ENCODE measurements around the gene ZNF407. TPM values are rescaled to one million over a fixed set of nuclear protein-coding genes. Genes with fewer than 3 reads are reported as not detected.

The ZNF407 gene
- total and polyA plus RNA-seq, 12 donors = 2.5 to 20.2 (median 8.4) TPM

GRCh38 chr18:74857901-74858300, 260.2 kb downstream of the ZNF407 start:
- no peaks in the 10 kb centered on the region for H3K4me1 ChIP-seq (replicated peaks in 1 of 2)
- no peaks in the 10 kb centered on the region for H3K36me3 ChIP-seq (replicated peaks in 1 of 2)
- WGBS, 4 donors = 89 to 100% (median 98%) methylated on average over 1 of the region's 1 CpG
- no peak for TF ChIP-seq CTCF (IDR thresholded peaks at IDR 0.05)
- TF ChIP-seq POLR2A (IDR thresholded peaks at IDR 0.05) = no peak
- DNase-seq = no peak
- no peaks in the 10 kb centered on the region for H3K27me3 ChIP-seq
- H3K4me3 ChIP-seq = no peak overlapping the region
- H3K9me3 ChIP-seq (replicated peaks in 1 of 3) = no peaks in the 10 kb centered on the region
- intact Hi-C loops (cut with DNase I) = no loop called here
- H3K27ac ChIP-seq = no peak overlapping the region

- Histone ChIP-seq H3K9me3 (replicated peaks in 1 of 3) (no peaks in the 10 kb centered on the region), H3K4me3 (no peak overlapping the region), H3K36me3 (replicated peaks in 1 of 2) (no peaks in the 10 kb centered on the region), H3K27me3 (no peaks in the 10 kb centered on the region), H3K4me1 (replicated peaks in 1 of 2) (no peaks in the 10 kb centered on the region), H3K27ac (no peak overlapping the region)
- no peak for DNase-seq
- WGBS, 4 donors = 76 to 82% (median 79%) methylated on average over 4 of the region's 4 CpGs
- TF ChIP-seq CTCF (IDR thresholded peaks at IDR 0.05) (no peak), POLR2A (IDR thresholded peaks at IDR 0.05) (no peak)
- intact Hi-C loops (cut with DNase I) = no loop called here
Measured at GRCh38 chr18:74861154-74861553, 263.5 kb downstream of the ZNF407 start.

GRCh38 chr18:74862094-74862493, 264.4 kb downstream of the ZNF407 start:
- WGBS, 4 donors = 91 to 96% (median 92%) methylated on average over 4 of the region's 4 CpGs
- Histone ChIP-seq H3K36me3 (replicated peaks in 1 of 2) (no peaks in the 10 kb centered on the region), H3K27ac (no peak overlapping the region), H3K4me3 (no peak overlapping the region), H3K4me1 (replicated peaks in 1 of 2) (no peaks in the 10 kb centered on the region), H3K9me3 (replicated peaks in 1 of 3) (no peaks in the 10 kb centered on the region), H3K27me3 (no peaks in the 10 kb centered on the region)
- DNase-seq = no peak
- intact Hi-C loops (cut with DNase I) = no loop called here
- TF ChIP-seq POLR2A (IDR thresholded peaks at IDR 0.05) = no peak

- WGBS, 4 donors = 96 to 99% (median 98%) methylated on average over 3 of the region's 3 CpGs
- intact Hi-C loops (cut with DNase I) = no loop called here
- Histone ChIP-seq H3K4me1 (replicated peaks in 1 of 2) (no peaks in the 10 kb centered on the region), H3K4me3 (no peak overlapping the region), H3K27me3 (no peaks in the 10 kb centered on the region), H3K9me3 (replicated peaks in 1 of 3) (no peaks in the 10 kb centered on the region), H3K36me3 (replicated peaks in 1 of 2) (no peaks in the 10 kb centered on the region), H3K27ac (no peak overlapping the region)
- TF ChIP-seq POLR2A (IDR thresholded peaks at IDR 0.05) (no peak), CTCF (IDR thresholded peaks at IDR 0.05) (no peak)
- no peak for DNase-seq
Measured at GRCh38 chr18:74866577-74866976, 268.9 kb downstream of the ZNF407 start.

- Histone ChIP-seq H3K4me1 (replicated peaks in 1 of 2) (no peaks in the 10 kb centered on the region), H3K36me3 (replicated peaks in 1 of 2) (no peaks in the 10 kb centered on the region), H3K9me3 (replicated peaks in 1 of 3) (no peaks in the 10 kb centered on the region), H3K4me3 (no peak overlapping the region), H3K27ac (no peak overlapping the region), H3K27me3 (no peaks in the 10 kb centered on the region)
- TF ChIP-seq POLR2A (IDR thresholded peaks at IDR 0.05) (no peak), CTCF (IDR thresholded peaks at IDR 0.05) (no peak)
- intact Hi-C loops (cut with DNase I) = no loop called here
- WGBS, 4 donors = 90 to 95% (median 93%) methylated on average over 4 of the region's 4 CpGs
- no peak for DNase-seq
Measured at GRCh38 chr18:74868461-74868860, 270.8 kb downstream of the ZNF407 start.

All from adrenal gland (tissue), 12 donors.